Activated T-helper 17 cell treated with anti-CD3 and anti-CD28 coated beads, Interleukin-2, amount 50 U/mL, for 72 hours (primary cell): ENCODE measurements around the gene RPS6KA4. TPM values are rescaled to one million over a fixed set of nuclear protein-coding genes. Genes with fewer than 3 reads are reported as not detected.
A peak's percentile ranks its signal among the peaks of the same experiment; 100 is the strongest.

Source experiments
- ATAC-seq: fragments of 150-1000 bp; cut with Tn5 transposase; replicated peaks from 2 replicates; pipeline ENCODE4 v1.10.0; 2021; ENCODE audit warnings: mild to moderate bottlenecking, moderate library complexity
- H3K27ac Mint-ChIP-seq: one replicate; pipeline ENCODE4 v1.8.0; 2022; ENCODE audit warnings: mixed read lengths
- H3K27me3 Mint-ChIP-seq: one replicate; pipeline ENCODE4 v1.8.0; 2022; ENCODE audit warnings: mixed read lengths
- H3K36me3 Mint-ChIP-seq: one replicate; pipeline ENCODE4 v1.8.0; 2022; ENCODE audit warnings: low read depth, mild to moderate bottlenecking, mixed read lengths
- H3K4me1 Mint-ChIP-seq: one replicate; pipeline ENCODE4 v1.8.0; 2022; ENCODE audit warnings: mixed read lengths
- H3K4me3 Mint-ChIP-seq: one replicate; pipeline ENCODE4 v1.8.0; 2022; ENCODE audit warnings: mild to moderate bottlenecking, mixed read lengths
- H3K9me3 Mint-ChIP-seq: one replicate; pipeline ENCODE4 v1.8.0; 2022; ENCODE audit warnings: mixed read lengths
- total RNA-seq, 2 donors: library from RNA; stranded (reverse); gene quantifications; one replicate each; pipeline ENCODE4 v1.2.3, GENCODE V29; 2022

RPS6KA4 gene
- total RNA-seq, 2 donors from 2014 or later = 14.8 to 33.3 TPM

DNA sequence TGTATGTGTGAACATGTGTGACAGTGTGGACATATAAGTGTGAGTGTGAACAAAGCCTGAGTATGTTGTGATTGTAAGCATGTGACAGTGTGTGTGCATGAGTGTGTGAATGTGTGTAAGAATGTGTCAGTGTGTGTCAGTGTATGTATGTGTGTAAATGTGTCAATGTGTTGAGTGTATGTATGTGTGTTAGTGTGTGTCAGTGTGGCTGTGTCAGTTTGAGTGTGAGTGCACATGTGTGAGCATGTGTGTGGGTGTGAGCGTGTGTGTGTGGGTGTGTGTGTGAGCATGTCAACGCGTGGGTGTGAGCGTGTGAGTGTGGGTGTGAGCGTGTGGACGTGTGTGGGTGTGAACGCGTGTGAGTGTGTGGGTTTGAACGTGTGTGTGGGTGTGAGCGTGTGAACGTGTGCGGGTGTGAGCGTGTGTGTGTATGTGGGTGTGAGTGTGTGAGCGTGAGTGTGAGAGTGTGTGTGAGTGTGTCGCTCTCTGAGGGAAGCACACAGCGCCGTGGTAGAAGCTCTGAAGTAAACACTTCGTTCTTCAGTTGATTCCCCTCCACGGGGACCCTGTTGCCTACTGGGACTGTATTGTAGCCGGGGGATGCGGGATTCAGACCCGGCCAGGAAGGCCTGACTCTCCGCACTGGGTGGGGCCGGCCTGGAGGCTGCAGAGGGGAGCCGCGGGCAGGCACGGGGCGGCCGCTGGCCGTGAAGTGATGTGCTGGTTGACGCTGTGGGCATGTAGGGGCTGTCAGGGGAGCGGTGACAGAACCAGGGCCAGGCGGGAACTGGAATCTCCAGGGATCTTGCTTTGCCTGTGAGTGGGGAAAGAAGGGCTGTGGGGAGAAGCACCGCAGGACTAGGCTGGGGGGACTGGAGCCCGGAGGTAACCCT is 21.1 kb downstream of the RPS6KA4 start:
- H3K4me3 Mint-ChIP-seq = no peak overlapping the region
- no peaks in the 10 kb centered on the region for H3K9me3 Mint-ChIP-seq
- no peaks in the 10 kb centered on the region for H3K36me3 Mint-ChIP-seq
- ATAC-seq = no peak
- H3K27ac Mint-ChIP-seq = no peak overlapping the region
- H3K27me3 Mint-ChIP-seq = no peaks in the 10 kb centered on the region
- H3K4me1 Mint-ChIP-seq = no peaks in the 10 kb centered on the region

DNA sequence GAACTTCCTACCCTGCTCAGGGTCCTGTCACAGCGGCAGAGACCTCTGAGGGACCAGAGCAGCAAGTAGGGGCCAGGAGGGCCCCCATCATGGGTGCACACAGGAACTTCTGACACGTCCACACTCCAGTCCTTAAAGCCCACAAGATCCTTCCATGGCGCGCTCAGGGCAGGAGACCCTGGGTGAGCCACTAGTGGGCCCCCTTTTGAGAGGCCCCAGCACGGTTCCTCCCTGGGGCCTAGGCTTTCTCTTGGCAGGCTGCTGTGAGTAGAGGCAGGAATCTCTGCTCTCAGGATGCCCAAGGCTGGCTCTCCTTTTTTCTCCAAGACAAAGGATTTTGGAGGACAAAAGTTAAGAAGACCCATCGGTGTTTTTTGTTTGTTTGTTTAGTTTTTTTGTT is 22.4 kb downstream of the RPS6KA4 start:
- no peaks in the 10 kb centered on the region for H3K27me3 Mint-ChIP-seq
- ATAC-seq = no peak
- H3K4me3 Mint-ChIP-seq = no peak overlapping the region
- H3K4me1 Mint-ChIP-seq = no peaks in the 10 kb centered on the region
- no peak overlapping the region for H3K27ac Mint-ChIP-seq
- H3K9me3 Mint-ChIP-seq = no peaks in the 10 kb centered on the region
- H3K36me3 Mint-ChIP-seq = no peaks in the 10 kb centered on the region

DNA sequence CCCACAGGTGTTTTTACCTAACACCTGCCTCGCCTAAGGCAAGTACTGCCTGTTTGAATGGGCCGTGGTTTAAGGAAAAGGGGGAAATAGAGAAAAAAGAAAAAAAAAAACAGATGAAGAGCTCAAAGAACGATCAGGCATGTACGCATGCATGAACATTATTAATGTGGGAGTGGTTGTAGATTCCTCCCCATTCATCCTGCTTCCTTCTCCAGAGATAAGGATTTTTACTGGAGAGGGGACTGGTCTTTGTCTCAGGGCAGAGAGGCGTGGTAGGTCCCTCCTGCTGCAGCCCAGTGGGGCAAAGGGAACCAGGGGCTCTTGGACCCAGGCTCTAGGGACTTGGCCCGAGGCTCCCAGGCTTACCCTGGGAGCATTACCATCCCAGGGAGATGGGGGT is 23.1 kb downstream of the RPS6KA4 start:
- Mint-ChIP-seq H3K36me3 (no peaks in the 10 kb centered on the region), H3K4me1 (no peaks in the 10 kb centered on the region), H3K4me3 (no peak overlapping the region), H3K9me3 (no peaks in the 10 kb centered on the region), H3K27ac (no peak overlapping the region), H3K27me3 (no peaks in the 10 kb centered on the region)
- no peak for ATAC-seq

DNA sequence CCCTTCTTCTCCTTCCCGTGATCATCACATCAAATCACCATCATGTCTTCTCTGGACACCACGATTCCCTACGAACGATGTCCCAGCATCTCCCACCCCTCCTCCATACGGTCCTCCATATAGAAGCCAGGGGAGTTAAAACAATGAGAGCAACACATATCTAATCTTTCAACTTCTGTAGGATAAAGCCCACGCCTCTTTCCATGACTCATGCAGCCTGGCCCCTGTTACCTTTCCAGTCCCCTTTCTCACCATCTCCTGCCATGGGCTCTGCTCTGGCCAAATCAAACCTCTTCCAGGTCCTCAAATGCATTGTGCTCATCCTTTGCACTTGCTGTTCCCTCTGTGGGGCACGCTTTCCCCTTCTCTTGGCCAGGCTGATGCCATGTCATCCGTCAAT is 23.6 kb downstream of the RPS6KA4 start:
- Mint-ChIP-seq H3K36me3 (no peaks in the 10 kb centered on the region), H3K9me3 (no peaks in the 10 kb centered on the region), H3K4me1 (no peaks in the 10 kb centered on the region), H3K27me3 (no peaks in the 10 kb centered on the region), H3K27ac (no peak overlapping the region), H3K4me3 (no peak overlapping the region)
- ATAC-seq = no peak

GRCh38 chr11:64383580-64383979 is 24.6 kb downstream of the RPS6KA4 start:
- Mint-ChIP-seq H3K9me3 (no peaks in the 10 kb centered on the region), H3K4me3 (no peak overlapping the region), H3K27ac (no peak overlapping the region), H3K4me1 (no peaks in the 10 kb centered on the region), H3K27me3 (no peaks in the 10 kb centered on the region), H3K36me3 (no peaks in the 10 kb centered on the region)
- no peak for ATAC-seq

GRCh38 chr11:64384028-64384737 is 25.2 kb downstream of the RPS6KA4 start:
- peaks cover under 1% of the 10 kb centered on the region for H3K27me3 Mint-ChIP-seq
- H3K9me3 Mint-ChIP-seq = no peaks in the 10 kb centered on the region
- no peaks in the 10 kb centered on the region for H3K36me3 Mint-ChIP-seq
- no peak for ATAC-seq
- H3K4me3 Mint-ChIP-seq = no peak overlapping the region
- no peaks in the 10 kb centered on the region for H3K4me1 Mint-ChIP-seq
- H3K27ac Mint-ChIP-seq = no peak overlapping the region

DNA sequence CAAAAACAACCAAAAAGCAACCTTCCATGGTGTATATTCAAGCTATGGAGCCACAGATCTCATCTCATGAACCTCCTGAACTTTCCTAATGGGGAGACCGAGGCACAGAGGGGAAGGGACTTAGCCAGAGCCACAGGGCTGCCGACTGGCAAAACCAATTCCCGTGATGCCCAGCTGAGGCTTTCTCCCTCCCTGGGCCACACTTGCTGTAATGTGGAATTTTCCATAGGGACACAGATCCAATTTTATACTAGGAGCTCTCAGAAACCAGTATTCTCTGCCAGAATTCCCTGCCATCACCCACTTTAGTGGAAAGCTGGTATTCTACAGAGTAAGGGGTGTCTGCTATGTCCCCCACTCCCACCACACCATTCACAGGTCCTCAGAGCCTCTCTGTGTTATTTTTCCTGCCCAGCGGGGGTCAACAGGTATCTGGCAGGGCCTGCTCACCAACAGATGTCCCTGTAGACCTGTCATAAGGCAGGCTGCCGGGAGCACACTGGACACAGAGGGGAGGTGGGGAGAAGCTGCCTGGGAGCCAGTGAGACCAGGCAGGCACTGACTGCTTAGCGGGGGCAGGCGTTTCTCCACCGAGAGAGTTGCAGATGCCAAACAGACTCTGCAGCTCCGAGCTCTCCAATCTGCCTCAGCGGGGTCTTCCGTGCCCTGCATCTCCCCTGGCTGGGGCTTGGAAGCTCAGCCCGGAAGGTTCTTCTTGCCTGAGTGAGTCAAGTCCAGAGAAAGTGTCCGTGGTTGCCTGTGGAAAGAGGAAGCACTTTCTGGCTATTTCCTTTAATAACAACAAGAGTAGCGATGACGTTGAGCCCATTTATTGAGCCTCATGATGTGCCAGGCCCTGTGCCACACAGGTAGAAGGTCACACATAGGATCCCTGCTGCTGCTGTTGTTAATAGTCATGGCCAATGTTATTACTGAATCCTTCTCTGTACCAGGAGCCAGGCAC is 26.3 kb downstream of the RPS6KA4 start:
- H3K9me3 Mint-ChIP-seq = peaks cover 2% of the 10 kb centered on the region
- no peak for ATAC-seq
- H3K4me1 Mint-ChIP-seq = no peaks in the 10 kb centered on the region
- no peak overlapping the region for H3K27ac Mint-ChIP-seq
- H3K27me3 Mint-ChIP-seq = peaks cover 3% of the 10 kb centered on the region
- H3K4me3 Mint-ChIP-seq = no peak overlapping the region
- no peaks in the 10 kb centered on the region for H3K36me3 Mint-ChIP-seq

GRCh38 chr11:64385945-64386704 is 27.2 kb downstream of the RPS6KA4 start:
- Mint-ChIP-seq H3K4me1 (no peaks in the 10 kb centered on the region), H3K4me3 (no peak overlapping the region), H3K36me3 (no peaks in the 10 kb centered on the region), H3K27me3 (peaks cover 3% of the 10 kb centered on the region), H3K9me3 (peaks cover 5% of the 10 kb centered on the region), H3K27ac (no peak overlapping the region)
- ATAC-seq = peak; percentile 60

DNA sequence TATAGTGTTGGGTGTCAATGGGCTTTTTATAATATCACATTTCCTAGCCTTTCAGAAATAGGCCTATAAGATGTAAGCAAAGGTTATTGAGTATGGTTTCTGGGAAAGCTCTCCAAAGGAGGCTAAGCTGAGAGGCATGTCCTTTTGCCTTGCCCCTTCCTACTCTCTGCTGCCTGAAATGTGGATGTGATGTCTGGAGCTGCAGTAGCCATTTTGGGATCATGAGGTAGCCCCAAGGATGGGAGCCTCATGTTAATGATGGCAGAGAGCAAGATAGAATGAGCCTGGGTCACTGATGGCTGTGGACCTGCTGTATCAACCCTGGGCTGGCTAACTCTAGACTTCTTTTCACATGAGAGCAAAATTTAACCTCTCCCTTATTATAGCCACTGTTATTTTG is 29.0 kb downstream of the RPS6KA4 start:
- Mint-ChIP-seq H3K27ac (no peak overlapping the region), H3K9me3 (peaks cover 5% of the 10 kb centered on the region), H3K27me3 (peaks cover 3% of the 10 kb centered on the region), H3K4me1 (no peaks in the 10 kb centered on the region), H3K36me3 (no peaks in the 10 kb centered on the region), H3K4me3 (no peak overlapping the region)
- ATAC-seq = no peak

DNA sequence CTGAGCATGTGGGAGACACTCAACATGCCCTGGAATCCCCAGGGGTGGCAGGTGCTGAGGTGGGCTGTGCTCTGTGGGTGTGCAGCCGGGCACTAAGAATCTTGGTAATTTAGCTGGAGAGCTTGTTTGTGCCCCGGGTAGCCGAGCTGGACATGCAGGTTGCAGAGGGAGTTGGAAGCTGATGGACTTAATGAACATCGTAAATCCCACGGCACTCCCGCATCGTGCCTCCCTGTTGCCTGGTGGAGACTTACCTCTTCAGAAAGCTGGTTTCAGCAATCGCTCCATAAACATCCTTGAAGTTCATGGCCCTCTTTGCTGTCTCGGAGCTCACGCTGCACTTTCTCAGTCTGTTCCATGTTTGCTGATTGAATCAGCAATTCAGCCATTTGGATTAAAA is 29.9 kb downstream of the RPS6KA4 start:
- H3K4me3 Mint-ChIP-seq = no peak overlapping the region
- no peak for ATAC-seq
- H3K9me3 Mint-ChIP-seq = peaks cover 5% of the 10 kb centered on the region
- no peak overlapping the region for H3K27ac Mint-ChIP-seq
- no peaks in the 10 kb centered on the region for H3K36me3 Mint-ChIP-seq
- H3K27me3 Mint-ChIP-seq = peaks cover 3% of the 10 kb centered on the region
- no peaks in the 10 kb centered on the region for H3K4me1 Mint-ChIP-seq

DNA sequence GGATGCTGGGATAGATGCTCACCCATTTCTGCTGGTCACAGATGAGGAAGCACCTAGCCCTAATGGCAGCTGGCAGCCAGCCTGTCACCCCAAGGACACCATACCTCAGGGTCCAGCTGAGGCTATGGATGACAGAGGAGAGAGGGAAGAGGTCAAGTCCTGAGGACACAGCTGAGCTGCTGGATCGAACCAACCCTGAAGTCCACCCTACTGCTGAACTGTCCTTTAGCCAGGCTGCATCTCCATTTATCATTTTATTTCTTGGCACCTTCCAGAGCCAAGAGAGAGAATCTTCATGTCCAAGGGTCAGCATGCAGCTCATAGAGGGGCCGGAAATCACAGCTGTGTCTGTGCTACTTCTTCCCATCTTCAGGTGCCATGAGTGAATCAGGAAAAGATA is 30.9 kb downstream of the RPS6KA4 start:
- Mint-ChIP-seq H3K4me1 (no peaks in the 10 kb centered on the region), H3K27ac (no peak overlapping the region), H3K36me3 (no peaks in the 10 kb centered on the region), H3K9me3 (peaks cover 5% of the 10 kb centered on the region), H3K27me3 (peaks cover 3% of the 10 kb centered on the region), H3K4me3 (no peak overlapping the region)
- no peak for ATAC-seq

- H3K4me3 Mint-ChIP-seq = no peak overlapping the region
Measured at GRCh38 chr11:64390558-64390957, 31.6 kb downstream of the RPS6KA4 start.

DNA sequence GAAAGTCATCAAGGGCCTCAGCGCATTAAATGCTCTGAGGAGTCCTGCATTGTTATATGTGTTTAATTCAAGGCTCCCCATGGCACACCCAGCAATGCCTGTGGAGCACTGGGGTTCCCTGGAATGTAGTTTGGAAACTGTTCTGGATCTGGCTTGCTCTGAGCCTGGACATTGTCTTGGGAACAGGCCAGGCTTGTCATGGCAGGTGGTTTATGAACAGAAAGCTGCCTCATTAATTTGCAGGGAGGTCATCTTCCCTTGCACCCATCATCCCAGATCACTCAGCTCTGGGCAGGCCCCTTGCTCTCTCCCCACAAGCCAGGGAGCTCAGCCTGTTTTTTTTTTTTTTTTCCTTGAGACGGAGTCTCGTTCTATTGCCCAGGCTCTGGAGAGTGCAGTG is 32.9 kb downstream of the RPS6KA4 start:
- ATAC-seq = no peak
- H3K4me1 Mint-ChIP-seq = no peaks in the 10 kb centered on the region
- no peaks in the 10 kb centered on the region for H3K36me3 Mint-ChIP-seq
- peaks cover 3% of the 10 kb centered on the region for H3K27me3 Mint-ChIP-seq
- H3K4me3 Mint-ChIP-seq = no peak overlapping the region
- H3K9me3 Mint-ChIP-seq = peaks cover 5% of the 10 kb centered on the region
- no peak overlapping the region for H3K27ac Mint-ChIP-seq

More at GRCh38 chr11:64390558-64390957, 31.6 kb downstream of the RPS6KA4 start:
- Mint-ChIP-seq H3K4me1 (no peaks in the 10 kb centered on the region), H3K36me3 (no peaks in the 10 kb centered on the region), H3K27ac (no peak overlapping the region), H3K9me3 (peaks cover 5% of the 10 kb centered on the region), H3K27me3 (peaks cover 3% of the 10 kb centered on the region)
- no peak for ATAC-seq
